Measurements from ENCODE around the gene PLCXD1.
"Not testable (repeated sequence)": the region's sequence is repeated elsewhere in the genome, so short reads cannot be mapped to it uniquely, and the experiment has no call there.

Gene PLCXD1, protein sequence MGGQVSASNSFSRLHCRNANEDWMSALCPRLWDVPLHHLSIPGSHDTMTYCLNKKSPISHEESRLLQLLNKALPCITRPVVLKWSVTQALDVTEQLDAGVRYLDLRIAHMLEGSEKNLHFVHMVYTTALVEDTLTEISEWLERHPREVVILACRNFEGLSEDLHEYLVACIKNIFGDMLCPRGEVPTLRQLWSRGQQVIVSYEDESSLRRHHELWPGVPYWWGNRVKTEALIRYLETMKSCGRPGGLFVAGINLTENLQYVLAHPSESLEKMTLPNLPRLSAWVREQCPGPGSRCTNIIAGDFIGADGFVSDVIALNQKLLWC

GRCh38 chrX:281166-281999 is at the start of gene PLCXD1:
Gene PLCXD1, plus strand, starts transcription at chrX:281381. Its CDS starts 2,807 bp downstream, at chrX:284188.
- DNase-seq (ENCODE audit: low spot score) (peak; percentile 74), FAIRE-seq (no peak)

DNA sequence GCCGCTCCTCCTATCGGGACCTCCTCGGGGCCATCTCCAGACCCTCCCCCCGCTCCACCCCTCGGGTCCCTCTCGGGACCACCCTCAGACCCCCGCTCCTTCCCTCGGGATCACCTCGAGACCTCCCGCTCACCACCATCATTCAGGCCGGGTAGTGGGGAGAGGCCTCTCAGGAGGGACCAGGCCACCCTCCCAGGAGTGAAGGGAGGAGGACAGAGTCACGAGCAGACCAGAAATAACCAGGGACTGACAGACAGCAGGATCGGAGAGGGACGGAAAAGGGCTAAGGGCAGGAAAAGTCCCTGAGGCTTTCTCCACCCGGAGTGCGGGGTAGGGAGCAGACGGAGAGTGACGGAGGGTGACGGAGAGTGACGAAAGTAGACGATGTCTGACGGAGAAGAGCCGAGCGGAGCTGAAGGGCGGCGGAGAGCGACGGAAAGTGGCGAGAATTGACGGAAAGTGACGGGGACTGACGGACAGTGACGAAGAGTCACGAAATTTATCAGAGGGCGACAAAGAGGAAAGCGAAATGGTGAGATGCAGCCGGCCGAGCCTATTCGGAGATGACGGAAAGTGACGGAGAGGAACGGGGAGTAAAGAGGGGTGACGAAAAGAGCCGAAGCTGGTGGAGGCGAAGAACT is 49.4 kb upstream of the PLCXD1 start:
- DNase-seq (ENCODE audit: low spot score); FAIRE-seq: not testable (repeated sequence)

GRCh38 chrX:232278-232655 is 48.9 kb upstream of the PLCXD1 start:
- not testable (repeated sequence) for FAIRE-seq; DNase-seq (ENCODE audit: low spot score)

- FAIRE-seq; DNase-seq (ENCODE audit: low spot score): not testable (repeated sequence)
Measured at GRCh38 chrX:236201-236600, 45.0 kb upstream of the PLCXD1 start.

DNA sequence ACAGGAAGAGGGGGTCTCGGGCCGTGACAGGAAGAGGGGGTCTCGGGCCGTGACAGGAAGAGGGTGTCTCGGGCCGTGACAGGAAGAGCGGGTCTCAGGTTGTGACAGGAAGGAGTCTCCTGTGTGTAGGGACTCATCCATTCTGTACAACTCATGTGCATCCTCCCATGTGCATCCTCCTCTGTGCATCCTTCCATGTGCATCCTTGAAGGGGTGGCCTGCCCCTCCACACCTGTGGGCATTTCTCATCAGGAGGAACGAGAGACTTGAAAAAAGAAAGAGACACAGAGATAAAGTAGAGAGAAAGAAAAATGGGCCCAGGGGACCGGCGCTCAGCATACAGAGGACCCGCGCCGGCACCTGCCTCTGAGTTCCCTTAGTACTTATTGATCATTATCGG is 30.2 kb upstream of the PLCXD1 start:
- no peak for DNase-seq (ENCODE audit: low spot score)
- FAIRE-seq = no peak

GRCh38 chrX:251396-252243 is 29.6 kb upstream of the PLCXD1 start:
- not testable (repeated sequence) for DNase-seq (ENCODE audit: low spot score); FAIRE-seq

- DNase-seq (ENCODE audit: low spot score) (no peak), FAIRE-seq (no peak)
Measured at GRCh38 chrX:252244-252956, 28.8 kb upstream of the PLCXD1 start.

DNA sequence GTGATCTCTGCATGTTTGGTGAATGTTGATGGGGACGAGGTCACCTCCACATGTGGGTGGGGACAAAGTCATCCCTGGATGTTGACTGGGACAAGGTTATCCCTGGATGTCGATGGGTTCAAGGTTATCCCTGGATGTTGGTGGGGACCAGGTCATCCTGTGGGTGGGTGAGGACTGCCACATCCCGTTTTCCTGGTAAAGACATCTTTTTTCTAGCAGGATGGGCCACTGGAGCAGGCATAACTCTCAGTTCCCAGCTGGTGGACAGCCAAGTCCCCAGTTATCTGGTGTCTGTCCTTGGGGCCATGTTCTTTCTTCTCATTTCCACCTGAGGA is 28.3 kb upstream of the PLCXD1 start:
- no peak for DNase-seq (ENCODE audit: low spot score)
- FAIRE-seq = no peak

DNA sequence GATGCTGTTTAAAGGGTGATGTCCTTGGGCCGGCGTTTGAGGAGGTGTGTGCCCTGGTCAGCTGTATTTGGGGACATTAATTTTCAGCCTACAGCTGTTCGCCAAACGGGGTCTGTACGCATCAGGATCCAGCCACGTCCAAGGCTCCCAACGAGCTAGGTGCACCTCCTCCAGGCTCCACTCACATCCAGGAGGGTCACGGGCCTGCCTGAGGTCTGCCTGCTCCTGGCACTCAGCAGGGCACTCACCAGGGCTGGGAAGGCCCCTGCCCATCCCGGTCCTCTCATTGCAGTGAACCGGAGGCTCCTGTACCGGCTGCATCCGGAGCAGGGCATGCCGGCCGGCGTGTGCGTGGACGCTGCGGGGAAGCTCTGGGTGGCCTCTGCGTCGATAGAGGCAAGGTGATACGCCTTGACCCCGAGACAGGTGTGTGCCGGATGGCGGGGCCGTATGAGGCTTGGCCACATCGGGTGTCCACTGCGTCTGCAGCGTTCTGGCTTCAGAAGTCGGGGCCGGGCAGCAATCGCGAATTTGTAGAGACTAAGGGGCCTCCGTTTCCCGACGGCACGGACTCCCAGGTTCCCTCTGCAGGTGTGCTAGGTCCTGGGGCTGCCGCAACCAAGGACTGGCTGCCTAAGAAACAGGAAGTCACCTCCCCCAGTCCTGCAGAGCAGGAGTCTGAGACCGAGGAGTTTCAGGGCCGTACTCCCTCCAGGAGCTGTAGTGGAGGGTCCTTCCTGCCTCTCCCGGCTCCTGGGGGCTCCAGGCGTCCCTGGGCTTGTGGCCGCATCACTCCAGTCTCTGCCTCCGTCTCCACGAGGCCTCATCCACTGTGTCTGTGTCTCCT is 27.5 kb upstream of the PLCXD1 start:
- no peak for FAIRE-seq
- DNase-seq (ENCODE audit: low spot score) = no peak

DNA sequence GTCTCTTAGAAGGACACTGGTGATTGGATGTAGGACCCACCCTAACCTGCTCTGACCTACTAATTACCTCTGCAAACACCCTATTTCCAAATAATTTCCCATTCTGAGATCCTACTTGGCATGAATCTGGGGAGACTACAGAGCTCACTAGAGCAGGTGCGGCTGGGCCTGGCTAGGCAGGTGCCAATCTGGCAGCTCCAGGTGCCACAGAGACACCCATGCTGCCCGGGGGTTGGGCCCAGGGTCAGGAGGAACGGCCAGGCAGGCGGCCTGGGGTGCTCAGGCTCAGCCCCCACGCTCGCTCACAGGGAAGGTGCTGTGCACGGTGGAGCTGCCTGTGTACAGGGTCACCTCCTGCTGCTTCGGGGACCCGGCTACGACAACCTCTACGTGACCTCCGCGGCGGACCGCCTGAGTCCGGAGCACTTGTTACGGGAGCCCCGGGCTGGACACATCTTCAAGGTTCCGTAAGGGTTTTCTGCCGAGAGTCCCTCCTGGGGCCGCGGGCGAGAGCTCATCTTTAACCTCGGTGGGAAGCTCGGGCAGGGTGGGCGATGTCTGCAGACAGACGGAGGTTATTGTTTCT is 26.5 kb upstream of the PLCXD1 start:
- no peak for DNase-seq (ENCODE audit: low spot score)
- FAIRE-seq = no peak

DNA sequence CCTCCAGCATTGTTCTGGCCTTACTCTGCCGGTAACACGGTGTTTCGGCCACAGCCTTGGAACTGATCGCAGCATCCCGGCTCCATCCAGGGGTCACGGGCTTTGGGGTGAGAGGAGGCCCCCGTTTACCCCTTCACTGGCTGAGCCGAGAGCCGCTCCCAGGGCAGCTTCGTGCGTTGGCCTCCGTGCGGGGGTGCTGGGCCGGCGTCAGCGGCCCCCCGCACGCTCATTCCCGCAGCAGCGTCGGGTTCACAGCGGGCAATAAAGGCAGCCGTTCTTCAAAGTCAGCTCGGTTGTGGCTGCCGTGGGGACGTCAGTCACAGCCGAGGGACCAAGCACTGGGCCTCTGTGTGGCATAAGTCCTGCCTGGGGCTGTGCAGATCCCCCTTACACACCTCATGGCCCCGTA is 25.3 kb upstream of the PLCXD1 start:
- DNase-seq (ENCODE audit: low spot score) = no peak
- FAIRE-seq = no peak

DNA sequence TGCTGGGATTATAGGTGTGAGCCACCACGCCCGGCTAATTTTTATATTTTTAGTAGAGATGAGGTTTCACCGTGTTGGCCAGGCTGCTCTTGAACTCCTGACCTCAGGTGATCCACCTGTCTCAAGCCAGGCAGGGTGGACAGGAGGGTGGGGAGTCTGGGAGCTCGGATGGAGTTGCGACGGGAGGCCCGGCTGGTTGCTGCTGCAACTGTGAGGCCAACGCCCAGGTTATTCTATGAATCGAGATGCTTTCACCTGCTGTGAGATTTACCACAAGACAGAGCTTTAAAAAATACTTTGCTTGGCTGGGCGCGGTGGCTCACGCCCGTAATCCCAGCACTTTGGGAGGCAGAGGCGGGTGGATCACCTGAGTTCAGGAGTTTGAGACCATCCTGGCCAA is 24.1 kb upstream of the PLCXD1 start:
- not testable (repeated sequence) for DNase-seq (ENCODE audit: low spot score); FAIRE-seq

GRCh38 chrX:257681-258289 is 23.4 kb upstream of the PLCXD1 start:
- FAIRE-seq (no peak), DNase-seq (ENCODE audit: low spot score) (no peak)

GRCh38 chrX:258291-259040 is 22.7 kb upstream of the PLCXD1 start:
- DNase-seq (ENCODE audit: low spot score) = no peak
- no peak for FAIRE-seq

DNA sequence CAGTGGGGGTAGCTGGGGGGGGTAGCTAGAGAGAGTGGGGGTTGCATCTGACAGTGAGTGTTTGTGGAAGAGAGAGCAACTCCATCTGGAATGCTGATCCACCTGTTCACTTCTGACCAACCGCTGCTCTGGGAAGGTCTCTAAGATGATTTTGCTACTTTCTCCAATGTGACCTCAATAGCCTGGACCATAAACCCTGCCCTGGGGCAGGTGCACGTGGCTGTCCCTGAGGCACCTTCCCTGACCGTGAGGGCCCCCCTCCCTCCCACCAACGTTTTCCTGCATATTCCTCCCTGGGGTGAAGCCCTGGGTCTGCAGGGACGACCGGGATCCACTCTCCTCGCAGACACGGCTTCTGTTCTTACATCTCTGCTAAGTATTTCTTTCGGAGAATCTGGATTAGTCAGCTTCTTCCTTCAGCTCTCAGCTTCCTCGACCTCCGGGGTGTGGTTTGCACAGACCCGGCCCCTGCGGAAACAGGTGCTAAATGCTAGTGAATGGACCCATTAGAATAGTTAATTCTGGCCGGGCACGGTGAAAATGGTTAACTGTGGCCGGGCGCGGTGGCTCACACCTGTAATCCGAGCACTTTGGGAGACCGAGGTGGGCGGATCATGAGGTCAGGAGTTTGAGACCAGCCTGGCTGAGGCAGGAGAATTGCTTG is 21.4 kb upstream of the PLCXD1 start:
- DNase-seq (ENCODE audit: low spot score) = no peak
- no peak for FAIRE-seq

GRCh38 chrX:261167-261918 is 19.8 kb upstream of the PLCXD1 start:
- DNase-seq (ENCODE audit: low spot score) = no peak
- FAIRE-seq = no peak

DNA sequence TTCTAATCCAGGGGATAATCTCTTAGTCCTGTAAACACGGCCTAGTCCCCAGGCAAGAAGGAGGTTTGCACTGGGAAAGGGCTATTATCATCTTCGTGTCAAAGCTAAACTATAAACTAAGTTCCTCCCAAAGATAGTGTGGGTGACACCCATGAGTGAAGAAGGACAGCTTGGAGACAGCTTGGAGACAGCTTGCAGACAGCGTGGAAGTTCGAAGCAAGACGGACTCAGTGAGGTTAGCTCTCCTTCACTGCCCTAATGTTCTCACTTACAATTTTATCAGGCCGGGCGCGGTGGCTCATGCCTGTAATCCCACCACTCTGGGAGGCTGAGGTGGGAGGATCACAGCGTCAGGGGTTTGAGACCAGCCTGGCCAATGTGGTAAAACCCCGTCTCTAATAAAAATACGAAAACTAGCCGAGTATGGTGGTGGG is 19.2 kb upstream of the PLCXD1 start:
- no peak for FAIRE-seq
- DNase-seq (ENCODE audit: low spot score) = no peak
